ENCODE data around the gene FHDC1. TPM values are rescaled to one million over a fixed set of nuclear protein-coding genes. Genes with fewer than 3 reads are reported as not detected.

Gene FHDC1
- total RNA-seq, 4 donors from 2014 or later: 0.34 to 0.57 (median 0.46) TPM

DNA sequence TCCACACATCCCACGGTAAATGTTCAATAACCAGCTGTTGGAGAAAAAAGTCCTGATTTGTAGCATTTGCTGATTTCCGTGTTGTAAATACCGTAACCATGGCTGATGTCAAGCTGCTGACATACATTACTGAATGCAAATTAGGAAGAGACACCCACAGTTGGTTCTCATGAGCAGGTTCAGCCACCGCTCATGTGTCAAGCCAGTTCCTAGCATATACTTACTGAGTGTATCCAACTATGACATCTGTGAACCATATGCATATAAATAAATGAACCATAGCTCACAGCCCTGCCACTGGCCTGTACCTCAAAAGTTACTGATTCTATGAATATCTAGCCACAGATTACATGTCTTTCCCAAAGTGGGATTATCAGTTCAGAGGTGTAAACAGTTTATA lies 29.5 kb downstream of the FHDC1 start:
- TF ChIP-seq, protein P1, sequence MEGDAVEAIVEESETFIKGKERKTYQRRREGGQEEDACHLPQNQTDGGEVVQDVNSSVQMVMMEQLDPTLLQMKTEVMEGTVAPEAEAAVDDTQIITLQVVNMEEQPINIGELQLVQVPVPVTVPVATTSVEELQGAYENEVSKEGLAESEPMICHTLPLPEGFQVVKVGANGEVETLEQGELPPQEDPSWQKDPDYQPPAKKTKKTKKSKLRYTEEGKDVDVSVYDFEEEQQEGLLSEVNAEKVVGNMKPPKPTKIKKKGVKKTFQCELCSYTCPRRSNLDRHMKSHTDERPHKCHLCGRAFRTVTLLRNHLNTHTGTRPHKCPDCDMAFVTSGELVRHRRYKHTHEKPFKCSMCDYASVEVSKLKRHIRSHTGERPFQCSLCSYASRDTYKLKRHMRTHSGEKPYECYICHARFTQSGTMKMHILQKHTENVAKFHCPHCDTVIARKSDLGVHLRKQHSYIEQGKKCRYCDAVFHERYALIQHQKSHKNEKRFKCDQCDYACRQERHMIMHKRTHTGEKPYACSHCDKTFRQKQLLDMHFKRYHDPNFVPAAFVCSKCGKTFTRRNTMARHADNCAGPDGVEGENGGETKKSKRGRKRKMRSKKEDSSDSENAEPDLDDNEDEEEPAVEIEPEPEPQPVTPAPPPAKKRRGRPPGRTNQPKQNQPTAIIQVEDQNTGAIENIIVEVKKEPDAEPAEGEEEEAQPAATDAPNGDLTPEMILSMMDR (IDR thresholded peaks at IDR 0.05; ENCODE audit: low read depth): no peak

DNA sequence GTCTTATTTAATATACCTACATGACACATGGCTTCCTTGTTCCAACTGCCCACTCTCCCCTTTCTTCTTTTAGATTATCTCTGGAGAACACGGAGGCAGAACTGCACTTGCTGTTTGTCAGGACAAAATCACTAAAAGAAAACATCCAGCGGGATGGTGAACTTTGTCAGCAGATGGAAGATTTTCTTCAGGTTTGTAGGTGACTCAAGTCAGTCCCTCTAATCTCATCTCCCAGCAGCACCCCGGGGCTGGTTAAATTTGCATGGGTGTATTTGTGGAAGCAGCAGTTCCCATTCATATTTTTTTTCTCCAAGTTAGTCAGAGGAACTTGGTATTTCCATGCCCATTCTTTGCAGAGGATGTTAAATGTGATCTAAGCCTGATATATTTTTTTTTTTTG lies 31.8 kb downstream of the FHDC1 start:
- TF ChIP-seq, protein P1 (IDR thresholded peaks at IDR 0.05; ENCODE audit: low read depth): no peak

DNA sequence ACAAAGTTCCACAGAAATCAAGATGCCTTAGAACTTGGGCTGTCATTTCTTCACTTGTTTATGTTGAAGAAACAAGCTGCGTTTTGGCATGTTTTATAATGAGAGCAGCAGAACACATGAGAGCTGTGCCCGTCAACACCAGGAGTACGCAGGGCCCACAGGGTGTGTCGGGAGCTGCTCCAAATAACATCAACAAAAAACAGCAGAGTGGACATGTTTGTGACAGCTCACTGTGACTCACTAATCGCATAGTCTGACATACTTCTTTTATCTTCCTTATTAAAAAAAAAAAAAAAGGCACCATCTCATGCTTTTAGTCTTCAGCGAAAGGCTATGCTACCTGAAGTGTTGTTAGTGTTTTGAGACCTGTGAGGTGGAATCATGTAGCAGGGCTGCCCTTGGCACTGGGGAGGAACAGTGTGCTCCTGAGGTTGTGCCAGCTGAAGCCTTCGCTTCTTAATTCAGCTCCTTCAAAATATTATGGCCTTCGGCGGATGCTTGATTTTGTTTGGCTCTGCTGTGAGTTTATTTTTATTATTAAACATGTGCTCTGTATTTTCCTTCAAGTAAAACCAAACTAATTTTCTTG lies 32.8 kb downstream of the FHDC1 start:
- TF ChIP-seq, protein P1 (IDR thresholded peaks at IDR 0.05; ENCODE audit: low read depth): no peak

DNA sequence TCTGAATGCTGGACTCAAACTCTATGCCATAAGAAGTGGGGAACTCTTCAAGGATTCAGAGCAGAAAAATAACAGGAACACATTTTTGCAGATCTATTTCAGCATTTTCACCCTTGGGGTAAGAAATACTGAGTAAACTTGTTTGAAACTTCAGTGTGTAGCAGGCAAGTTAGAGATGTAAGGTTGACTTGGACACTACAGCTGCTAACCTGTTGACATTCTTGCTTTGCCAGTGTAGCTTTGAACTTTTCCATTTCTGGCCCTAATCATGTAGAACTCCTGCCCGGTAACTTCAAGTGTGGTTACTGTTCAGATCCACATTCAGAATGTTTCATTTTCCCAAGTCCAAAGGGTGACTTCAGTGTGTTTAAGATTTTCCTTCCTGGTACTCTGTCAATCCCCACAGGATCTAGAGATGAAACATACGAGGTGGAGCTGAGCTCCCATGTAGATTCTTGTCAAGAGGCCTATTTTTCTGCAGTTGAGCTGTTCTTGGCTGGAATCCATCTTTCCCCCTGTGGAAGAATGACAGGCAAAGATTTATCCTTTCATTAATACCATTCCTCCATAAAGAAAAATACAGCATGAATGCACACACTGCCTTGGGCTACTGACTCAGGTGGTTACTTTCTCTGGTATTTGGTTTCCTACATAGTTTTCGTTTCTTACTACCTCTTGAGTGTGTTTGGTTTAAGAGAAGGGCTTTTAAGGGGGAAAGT lies 34.1 kb downstream of the FHDC1 start:
- TF ChIP-seq, protein P1 (IDR thresholded peaks at IDR 0.05; ENCODE audit: low read depth): no peak

DNA sequence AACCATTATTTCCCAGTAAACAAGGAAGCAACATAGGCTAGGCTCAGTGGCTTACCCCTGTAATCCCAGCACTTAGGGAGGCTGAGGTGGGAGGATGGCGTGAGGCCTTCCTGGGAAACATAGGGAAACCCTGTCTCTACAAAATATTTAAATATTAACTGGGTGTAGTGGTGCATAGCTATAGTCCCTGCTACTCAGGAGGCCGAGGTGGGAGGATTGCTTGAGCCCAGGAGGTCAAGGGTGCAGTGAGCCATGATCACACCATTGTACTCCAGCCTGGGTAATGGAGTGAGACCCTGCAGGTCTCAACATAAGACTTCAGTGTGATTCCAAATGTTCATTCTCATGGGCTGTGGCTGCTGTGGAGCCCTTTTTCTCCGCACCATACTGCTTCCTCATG lies 34.9 kb downstream of the FHDC1 start:
- TF ChIP-seq, protein P1 (IDR thresholded peaks at IDR 0.05; ENCODE audit: low read depth): no peak

DNA sequence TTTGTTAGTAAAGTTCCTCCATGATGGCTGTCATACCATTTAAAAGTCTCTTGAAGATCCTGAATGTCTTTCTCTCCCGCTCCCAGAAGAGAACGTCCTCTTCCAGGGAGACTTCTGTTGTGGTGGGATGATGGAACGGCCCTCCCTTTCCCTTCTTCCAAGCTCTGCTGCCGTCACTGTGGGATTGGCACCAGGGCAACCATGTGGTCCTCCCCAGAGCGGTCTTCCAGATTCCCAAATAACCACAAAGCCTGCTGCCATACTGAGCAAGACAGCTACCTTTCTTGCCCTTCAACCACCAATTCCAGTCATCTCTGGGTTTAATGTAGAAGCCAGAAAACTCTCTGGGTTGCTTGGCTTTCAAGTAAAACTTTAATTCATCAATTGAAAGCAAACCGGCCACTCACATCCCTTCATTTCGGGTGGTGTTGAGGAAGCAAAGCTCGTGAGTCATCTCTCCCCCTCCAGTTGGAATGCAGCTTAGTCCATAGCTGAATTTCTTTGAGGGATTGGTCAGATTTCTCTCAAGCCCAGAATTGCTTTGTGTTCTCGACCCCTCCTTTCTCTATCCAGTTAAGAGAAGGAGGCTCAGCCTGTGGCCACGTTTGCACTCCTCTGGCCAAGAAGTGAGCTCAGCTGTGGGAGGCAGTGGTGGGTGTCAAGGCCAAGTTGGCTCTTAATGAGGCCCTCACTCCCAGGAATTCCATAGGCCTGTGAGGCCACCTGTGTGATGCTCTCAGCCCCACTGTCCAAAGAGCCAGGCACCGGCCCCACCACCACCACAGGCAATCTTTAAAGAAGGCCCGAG lies 36.9 kb downstream of the FHDC1 start:
- TF ChIP-seq, protein P1 (IDR thresholded peaks at IDR 0.05; ENCODE audit: low read depth): no peak

Data from subcutaneous adipose tissue (tissue), 4 donors.